Activated CD8-positive, alpha-beta memory T cell treated with anti-CD3 and anti-CD28 coated beads, Interleukin-2, amount 50 U/mL, for 48 hours (primary cell): ENCODE results near the gene SERINC2.
"Not testable (repeated sequence)": the region's sequence is repeated elsewhere in the genome, so short reads cannot be mapped to it uniquely, and the experiment has no call there.

ENCODE experiments used
- DNase-seq: peaks from one replicate; pipeline ENCODE4 v3.0.0-alpha.2; 2020

Gene SERINC2

DNA sequence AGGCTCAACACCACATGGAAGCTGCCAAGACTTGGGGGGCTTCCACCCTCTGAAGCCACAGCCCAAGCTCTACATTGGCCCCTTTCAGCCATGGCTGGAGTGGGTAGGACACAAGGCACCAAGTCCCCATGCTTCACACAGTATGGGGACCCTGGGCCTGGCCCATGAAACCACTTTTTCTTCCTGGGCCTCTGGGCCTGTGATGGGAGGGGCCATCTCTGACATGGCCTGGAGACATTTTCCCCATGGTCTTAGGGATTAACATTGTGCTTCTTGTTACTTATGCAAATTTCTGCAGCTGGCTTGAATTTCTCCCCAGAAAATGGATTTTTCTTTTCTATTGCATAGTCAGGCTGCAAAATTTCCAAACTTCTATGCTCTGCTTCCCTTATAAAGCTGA, 60.5 kb downstream of the SERINC2 start:
- DNase-seq: not testable (repeated sequence)

- DNase-seq: not testable (repeated sequence)
Observed at GRCh38 chr1:31474567-31474966, 61.6 kb downstream of the SERINC2 start.

- no peak for DNase-seq
Observed at GRCh38 chr1:31476891-31477846, 64.2 kb downstream of the SERINC2 start.

DNA sequence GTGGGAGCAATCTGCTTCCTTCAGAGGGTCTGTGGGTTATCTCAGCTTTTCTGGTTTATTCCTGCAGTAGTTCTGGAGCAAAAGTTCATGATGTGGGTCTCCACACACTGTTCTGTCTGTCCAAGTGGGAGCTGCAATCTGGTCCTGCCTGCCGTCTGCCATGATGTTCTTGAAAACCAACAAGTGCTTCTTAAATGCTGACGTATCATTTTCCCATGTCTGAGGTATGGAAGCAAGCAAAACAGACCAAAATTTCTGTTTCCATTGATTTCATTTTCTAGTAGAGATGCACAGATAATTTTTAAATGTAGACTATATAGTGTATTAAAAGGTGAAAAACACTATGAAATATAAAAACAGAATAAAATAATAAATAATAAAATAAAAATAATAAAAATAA, 65.2 kb downstream of the SERINC2 start:
- DNase-seq: no peak

DNA sequence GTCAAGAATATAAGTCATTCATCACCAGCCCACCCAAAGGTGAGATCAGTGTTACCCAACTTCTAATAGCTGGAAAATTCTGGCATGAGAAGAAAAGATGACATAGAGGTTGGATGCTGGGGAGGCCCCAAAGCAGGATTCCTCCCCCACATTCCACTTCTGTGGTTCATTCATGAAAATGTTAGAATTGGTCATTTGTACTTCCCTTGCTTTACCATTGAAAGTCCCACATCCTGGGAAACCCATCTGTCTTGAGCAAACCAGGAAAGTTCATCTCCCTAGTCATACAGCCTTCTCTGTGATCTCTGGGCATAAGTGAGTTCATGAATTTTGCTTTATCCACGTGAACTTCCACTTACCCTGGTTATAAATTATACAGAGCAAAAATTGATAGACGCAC, 66.8 kb downstream of the SERINC2 start:
- no peak for DNase-seq

GRCh38 chr1:31480426-31480825, 67.4 kb downstream of the SERINC2 start:
- DNase-seq: not testable (repeated sequence)

GRCh38 chr1:31482482-31483011, 69.5 kb downstream of the SERINC2 start:
- DNase-seq: no peak

- no peak for DNase-seq
Observed at GRCh38 chr1:31483012-31483946, 70.3 kb downstream of the SERINC2 start.
